H9 (cell line): ENCODE data around the gene WNT3A. TPM values are rescaled to one million over a fixed set of nuclear protein-coding genes. Genes with fewer than 3 reads are reported as not detected.

Experiments
- DNase-seq: peaks from one replicate; pipeline ENCODE4 v3.0.0-alpha.2; 2017
- H2AFZ ChIP-seq: one replicate; pipeline ENCODE4 v1.6.1; 2013; ENCODE audit warnings: mild to moderate bottlenecking, low read length, control low read depth, moderate library complexity
- H2AK5ac ChIP-seq: 2 replicates; pipeline ENCODE4 v1.6.1; 2013; ENCODE audit warnings: low read length, control low read depth, mixed read lengths; ENCODE audit not compliant: insufficient read length
- H2BK120ac ChIP-seq: one replicate; pipeline ENCODE4 v1.6.1; 2013; ENCODE audit warnings: low read depth, mild to moderate bottlenecking, low read length, control low read depth, inconsistent platforms; ENCODE audit not compliant: poor library complexity, severe bottlenecking
- H2BK12ac ChIP-seq: 2 replicates; pipeline ENCODE4 v1.6.1; 2013; ENCODE audit warnings: low read length, control low read depth, mixed read lengths, low read depth; ENCODE audit not compliant: insufficient read length
- H2BK15ac ChIP-seq: 2 replicates; pipeline ENCODE4 v1.6.1; 2013; ENCODE audit warnings: low read depth, low read length, control low read depth
- H2BK20ac ChIP-seq: one replicate; pipeline ENCODE4 v1.6.1; 2013; ENCODE audit warnings: low read depth, mild to moderate bottlenecking, low read length, control low read depth, inconsistent platforms; ENCODE audit not compliant: poor library complexity, severe bottlenecking
- H2BK5ac ChIP-seq: 2 replicates; pipeline ENCODE4 v1.6.1; 2013; ENCODE audit warnings: low read length, control low read depth, mixed read lengths; ENCODE audit not compliant: insufficient read length
- H3K14ac ChIP-seq: 2 replicates; pipeline ENCODE4 v1.6.1; 2013; ENCODE audit warnings: low read length, control low read depth; ENCODE audit not compliant: insufficient read depth
- H3K18ac ChIP-seq: 2 replicates; pipeline ENCODE4 v1.6.1; 2013; ENCODE audit warnings: low read depth, mild to moderate bottlenecking, mixed read lengths, low read length, control low read depth; ENCODE audit not compliant: insufficient read length
- H3K23ac ChIP-seq: 2 replicates; pipeline ENCODE4 v1.6.1; 2013; ENCODE audit warnings: low read length, control low read depth, mixed read lengths, low read depth; ENCODE audit not compliant: insufficient read length
- H3K23me2 ChIP-seq: 2 replicates; pipeline ENCODE4 v1.6.1; 2013; ENCODE audit warnings: low read depth, mild to moderate bottlenecking, mixed read lengths, low read length, control low read depth; ENCODE audit not compliant: insufficient read length, poor library complexity, severe bottlenecking
- H3K27ac ChIP-seq: 2 replicates; pipeline ENCODE4 v1.5.1; 2013; ENCODE audit warnings: low read length, control low read depth, mixed read lengths, low read depth; ENCODE audit not compliant: insufficient read length
- H3K27me3 ChIP-seq: 2 replicates; pipeline ENCODE4 v1.6.1; 2013; ENCODE audit warnings: low read length, control low read depth, inconsistent platforms; ENCODE audit not compliant: insufficient read depth
- H3K4ac ChIP-seq: 2 replicates; pipeline ENCODE4 v1.6.1; 2013; ENCODE audit warnings: low read depth, mild to moderate bottlenecking, control low read depth, inconsistent platforms, low read length, moderate library complexity
- H3K4me1 ChIP-seq: 2 replicates; pipeline ENCODE4 v1.6.1; 2013; ENCODE audit warnings: low read length, control low read depth, inconsistent platforms; ENCODE audit not compliant: insufficient read depth
- H3K4me2 ChIP-seq: 2 replicates; pipeline ENCODE4 v1.6.1; 2013; ENCODE audit warnings: low read length, control low read depth, mixed read lengths; ENCODE audit not compliant: insufficient read length, insufficient read depth
- H3K56ac ChIP-seq: 2 replicates; pipeline ENCODE4 v1.6.1; 2013; ENCODE audit warnings: low read depth, mild to moderate bottlenecking, mixed read lengths, low read length, control low read depth; ENCODE audit not compliant: insufficient read length
- H3K79me1 ChIP-seq: 2 replicates; pipeline ENCODE4 v1.6.1; 2013; ENCODE audit warnings: low read depth, mild to moderate bottlenecking, moderate library complexity, low read length, control low read depth, inconsistent platforms; ENCODE audit not compliant: insufficient read depth, poor library complexity, severe bottlenecking
- H3K79me2 ChIP-seq: 2 replicates; pipeline ENCODE4 v1.6.1; 2013; ENCODE audit warnings: low read length, control low read depth, inconsistent platforms; ENCODE audit not compliant: insufficient read depth
- H3K9ac ChIP-seq: 2 replicates; pipeline ENCODE4 v1.6.1; 2013; ENCODE audit warnings: low read length, control low read depth, mixed read lengths; ENCODE audit not compliant: insufficient read length; ENCODE audit errors: extremely low read depth
- H3K9me3 ChIP-seq: one replicate; pipeline ENCODE4 v1.6.1; 2013; ENCODE audit warnings: low read depth, low read length, inconsistent platforms; ENCODE audit not compliant: control insufficient read depth
- H3T11ph ChIP-seq: one replicate; pipeline ENCODE4 v1.6.1; 2013; ENCODE audit warnings: mild to moderate bottlenecking, low read length, control low read depth, inconsistent platforms
- H4K20me1 ChIP-seq: one replicate; pipeline ENCODE4 v1.6.1; 2013; ENCODE audit not compliant: control insufficient read depth, insufficient read length, insufficient read depth
- H4K5ac ChIP-seq: 2 replicates; pipeline ENCODE4 v1.6.1; 2013; ENCODE audit warnings: low read depth, mild to moderate bottlenecking, mixed read lengths, low read length, control low read depth; ENCODE audit not compliant: insufficient read length
- H4K8ac ChIP-seq: replicated peaks from 2 replicates; pipeline ENCODE4 v1.6.1; 2013; ENCODE audit warnings: low read length, control low read depth, mixed read lengths, low read depth; ENCODE audit not compliant: insufficient read length
- H4K91ac ChIP-seq: 2 replicates; pipeline ENCODE4 v1.6.1; 2013; ENCODE audit warnings: low read depth, mild to moderate bottlenecking, moderate library complexity, mixed read lengths, low read length, control low read depth; ENCODE audit not compliant: insufficient read length
- H3K27ac Mint-ChIP-seq, 3 experiments: 2 replicates in 2 of 3; 3 replicates in 1 of 3; pipeline ENCODE4 v1.8.0; 2020 to 2021; ENCODE audit warnings: mixed read lengths in 3 of 3, mild to moderate bottlenecking in 1 of 3, moderate library complexity in 1 of 3
- H3K27me3 Mint-ChIP-seq: 2 replicates; pipeline ENCODE4 v1.8.0; 2021; ENCODE audit warnings: low read depth, mild to moderate bottlenecking, moderate library complexity, mixed read lengths
- H3K36me3 Mint-ChIP-seq, 3 experiments: 2 replicates in 2 of 3; 3 replicates in 1 of 3; pipeline ENCODE4 v1.8.0; 2020 to 2021; ENCODE audit warnings: low read depth in 3 of 3, mixed read lengths in 3 of 3; ENCODE audit not compliant: insufficient read depth in 1 of 3
- H3K4me1 Mint-ChIP-seq, 2 experiments: 2 replicates each; pipeline ENCODE4 v1.8.0; 2020; ENCODE audit warnings: mixed read lengths in 2 of 2
- H3K4me3 Mint-ChIP-seq, 2 experiments: 2 replicates in 1 of 2; 3 replicates in 1 of 2; pipeline ENCODE4 v1.8.0; 2020 to 2021; ENCODE audit warnings: mild to moderate bottlenecking in 2 of 2, mixed read lengths in 2 of 2, moderate library complexity in 1 of 2
- H3K9me3 Mint-ChIP-seq, 2 experiments: 2 replicates in 1 of 2; 3 replicates in 1 of 2; pipeline ENCODE4 v1.8.0; 2020; ENCODE audit warnings: mild to moderate bottlenecking in 2 of 2, mixed read lengths in 2 of 2, moderate library complexity in 1 of 2
- CTCF ChIP-seq: fragments of 200-600 bp; sonication (generic); conservative IDR thresholded peaks from 3 replicates; pipeline ENCODE4 v1.8.0; 2021; ENCODE audit warnings: antibody characterized with exemption, mild to moderate bottlenecking
- WGBS: extraction: QIAGEN DNeasy Blood & Tissue Kit; methylation state at CpG from one replicate; pipeline ENCODE4 v1.1.7; 2013; ENCODE audit warnings: missing lambda C conversion rate, low lambda C conversion rate, mixed read lengths; ENCODE audit not compliant: insufficient read length; ENCODE audit errors: extremely low coverage; 5-methylcytosine and 5-hydroxymethylcytosine counted together
- total RNA-seq: library from RNA; stranded (reverse); gene quantifications from 2 replicates; pipeline ENCODE4 v1.2.1, GENCODE V29; 2021

Gene WNT3A
- total RNA-seq, 1 experiment from 2014 or later, result 0.17 TPM

- Histone ChIP-seq H3K79me2 (no peaks in the 10 kb centered on the region), H2AK5ac (no peak overlapping the region), H2AFZ (no peak overlapping the region), H2BK20ac (no peak overlapping the region), H4K91ac (no peak overlapping the region), H4K20me1 (no peaks in the 10 kb centered on the region), H3K56ac (no peak overlapping the region), H2BK12ac (no peak overlapping the region), H3T11ph (no peak overlapping the region), H3K9ac (no peak overlapping the region), H2BK5ac (no peak overlapping the region), H4K8ac (no peak overlapping the region), H4K5ac (no peak overlapping the region), H3K14ac (no peak overlapping the region; the same call in 1 of the 2 replicates), H2BK120ac (no peak overlapping the region), H2BK15ac (no peak overlapping the region), H3K23me2 (peaks cover 5% of the 10 kb centered on the region), H3K9me3 (no peaks in the 10 kb centered on the region), H3K4me1 (no peaks in the 10 kb centered on the region), H3K4ac (no peak overlapping the region), H3K27me3 (peaks cover 22% of the 10 kb centered on the region; the same call in 1 of the 2 replicates), H3K27ac (no peak overlapping the region), H3K23ac (no peak overlapping the region), H3K79me1 (no peaks in the 10 kb centered on the region), H3K4me2 (no peak overlapping the region), H3K18ac (no peak overlapping the region)
- H3K36me3 Mint-ChIP-seq, result no peaks in the 10 kb centered on the region; a peak in 1 of 7 replicates
- H3K27me3 Mint-ChIP-seq, result peaks cover 77% of the 10 kb centered on the region
- H3K27ac Mint-ChIP-seq, result 0 out of 7 replicates have a peak overlapping the region, but pooled peaks of 1 of the 3 experiments have one; percentile 27
- peaks cover 2 to 12% of the 10 kb centered on the region in 2 experiments; a peak in 3 of 4 replicates for H3K4me1 Mint-ChIP-seq
- H3K9me3 Mint-ChIP-seq, result peaks cover 4 to 5% of the 10 kb centered on the region in 2 experiments; a peak in 4 of 5 replicates
- no peak for TF ChIP-seq CTCF
- H3K4me3 Mint-ChIP-seq, result peak overlapping the region in 1 of 2 experiments; percentile 46; a peak in 2 of 5 replicates
- WGBS, result no CpG with 5 or more reads among the region's 16 CpGs
- DNase-seq, result peak; percentile 17
Observed at GRCh38 chr1:228034954-228035837, 28.4 kb downstream of the WNT3A start.
